Measurements from ENCODE around the gene PVALEF.

PVALEF gene

GRCh38 chr17:81187120-81187519 lies 21.8 kb downstream of the PVALEF start:
- no peak for DNase-seq

- DNase-seq = no peak
These were observed 22.5 kb downstream of the PVALEF start for GRCh38 chr17:81187586-81188490.

GRCh38 chr17:81188491-81188840 lies 23.2 kb downstream of the PVALEF start:
- DNase-seq = no peak

GRCh38 chr17:81189016-81189415 lies 23.7 kb downstream of the PVALEF start:
- DNase-seq = no peak

GRCh38 chr17:81189670-81190530 lies 24.6 kb downstream of the PVALEF start:
- peak; percentile 19 for DNase-seq

GRCh38 chr17:81190591-81190990 lies 25.3 kb downstream of the PVALEF start:
- DNase-seq = no peak

GRCh38 chr17:81191116-81191515 lies 25.8 kb downstream of the PVALEF start:
- DNase-seq = no peak

- no peak for DNase-seq
These were observed 26.3 kb downstream of the PVALEF start for GRCh38 chr17:81191646-81192045.

GRCh38 chr17:81192386-81193050 lies 27.2 kb downstream of the PVALEF start:
- DNase-seq = no peak

GRCh38 chr17:81193051-81193410 lies 27.7 kb downstream of the PVALEF start:
- no peak for DNase-seq

GRCh38 chr17:81193470-81194224 lies 28.3 kb downstream of the PVALEF start:
- no peak for DNase-seq

GRCh38 chr17:81194225-81194760 lies 29.0 kb downstream of the PVALEF start:
- no peak for DNase-seq

GRCh38 chr17:81194941-81195901 lies 29.9 kb downstream of the PVALEF start:
- DNase-seq = no peak

- DNase-seq = no peak
These were observed 30.7 kb downstream of the PVALEF start for GRCh38 chr17:81195941-81196495.

- DNase-seq = no peak
These were observed 31.4 kb downstream of the PVALEF start for GRCh38 chr17:81196505-81197408.

GRCh38 chr17:81197409-81197795 lies 32.1 kb downstream of the PVALEF start:
- DNase-seq = no peak

- DNase-seq = no peak
These were observed 32.7 kb downstream of the PVALEF start for GRCh38 chr17:81197831-81198490.

- no peak for DNase-seq
These were observed 33.6 kb downstream of the PVALEF start for GRCh38 chr17:81198826-81199481.

GRCh38 chr17:81199482-81199830 lies 34.1 kb downstream of the PVALEF start:
- DNase-seq = no peak
